Stimulated activated naive B cell treated with anti-CD40 and anti-IgM and Interleukin-4, amounts not matched to agents 10 μg/mL and 1 μg/mL and 100 μg/mL, for 72 hours (primary cell): ENCODE measurements around the gene ZNF428.

ENCODE experiments used
- ATAC-seq, 2 donors: fragments of 150-1000 bp; cut with Tn5 transposase; replicated peaks; 2 replicates each; pipeline ENCODE4 v1.10.0; 2021; ENCODE audit warnings: moderate library complexity in 1 of 2
- DNase-seq: peaks from one replicate; pipeline ENCODE4 v3.0.0; 2021
- H3K27ac Mint-ChIP-seq: one replicate; pipeline ENCODE4 v1.8.0; 2022; ENCODE audit warnings: mild to moderate bottlenecking, mixed read lengths
- H3K27me3 Mint-ChIP-seq, 2 donors: one replicate each; pipeline ENCODE4 v1.8.0; 2022; ENCODE audit warnings: mixed read lengths in 2 of 2
- H3K36me3 Mint-ChIP-seq, 2 donors: one replicate each; pipeline ENCODE4 v1.8.0; 2022; ENCODE audit warnings: mixed read lengths in 2 of 2, mild to moderate bottlenecking in 1 of 2
- H3K4me1 Mint-ChIP-seq, 2 donors: one replicate each; pipeline ENCODE4 v1.8.0; 2022; ENCODE audit warnings: mixed read lengths in 2 of 2, mild to moderate bottlenecking in 1 of 2
- H3K4me3 Mint-ChIP-seq, 2 donors: one replicate each; pipeline ENCODE4 v1.8.0; 2022; ENCODE audit warnings: mild to moderate bottlenecking in 2 of 2, mixed read lengths in 2 of 2, moderate library complexity in 1 of 2
- H3K9me3 Mint-ChIP-seq, 2 donors: one replicate each; pipeline ENCODE4 v1.8.0; 2022; ENCODE audit warnings: mixed read lengths in 2 of 2, mild to moderate bottlenecking in 1 of 2

ZNF428 gene

DNA sequence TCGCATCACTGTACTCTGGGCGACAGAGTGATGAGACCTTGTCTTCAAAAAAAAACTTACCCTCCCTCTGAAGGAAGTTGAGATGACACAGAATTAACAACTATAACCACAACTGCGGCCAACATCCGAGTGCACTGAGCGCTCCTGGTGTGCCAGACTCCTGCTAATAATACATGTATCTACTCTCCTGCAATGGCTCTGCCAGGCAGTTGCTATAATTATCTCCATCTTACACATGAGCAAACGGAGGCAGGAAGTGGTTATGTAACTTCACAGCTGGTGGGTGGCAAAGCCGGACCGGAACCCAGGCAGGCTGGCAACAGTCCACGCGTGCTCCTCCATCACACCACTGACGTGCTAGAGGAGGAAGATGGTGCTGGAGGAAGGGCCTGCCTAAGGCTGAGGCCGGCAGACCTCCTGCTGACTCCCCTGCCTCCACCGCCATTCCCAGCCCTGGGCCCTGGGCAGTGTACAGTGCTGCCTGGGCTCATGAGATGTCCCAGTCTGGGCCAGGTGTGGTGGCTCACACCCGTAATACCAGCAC, 56.7 kb downstream of the ZNF428 start:
- Mint-ChIP-seq H3K36me3 (peaks cover 22 to 37% of the 10 kb centered on the region in 2 donors), H3K27ac (peak overlapping the region; percentile 94), H3K4me3 (peak overlapping the region; percentile 50 to 62), H3K27me3 (no peaks in the 10 kb centered on the region), H3K9me3 (peaks cover 0 to 3% of the 10 kb centered on the region in 2 donors), H3K4me1 (peaks cover 41 to 64% of the 10 kb centered on the region in 2 donors)
- ATAC-seq = peak; percentile 88 to 90
- peak; percentile 63 for DNase-seq

DNA sequence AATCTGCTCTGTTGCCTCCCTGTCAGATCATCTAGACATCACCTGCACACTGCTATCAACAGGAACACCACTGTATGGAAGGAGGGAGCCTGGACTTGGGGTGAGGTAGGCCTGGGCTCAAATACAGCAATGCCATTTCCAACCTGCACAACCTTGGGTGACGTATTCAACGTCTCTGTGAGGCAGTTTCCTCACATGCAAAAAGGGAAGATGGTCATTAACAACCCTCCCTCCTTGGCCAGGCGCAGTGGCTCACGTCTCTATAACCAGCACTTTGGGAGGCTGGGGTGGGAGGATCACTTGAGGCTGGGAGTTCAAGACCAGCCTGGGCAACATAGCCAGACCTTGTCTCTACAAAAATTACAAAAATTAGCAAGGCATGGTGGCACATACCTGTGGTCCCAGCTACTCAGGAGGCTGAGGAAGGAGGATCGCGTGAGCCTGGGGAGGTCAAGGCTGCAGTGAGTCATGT, 57.2 kb downstream of the ZNF428 start:
- peaks cover 0 to 3% of the 10 kb centered on the region in 2 donors for H3K9me3 Mint-ChIP-seq
- no peaks in the 10 kb centered on the region for H3K27me3 Mint-ChIP-seq
- H3K4me1 Mint-ChIP-seq = peaks cover 41 to 64% of the 10 kb centered on the region in 2 donors
- DNase-seq = no peak
- H3K27ac Mint-ChIP-seq = peak overlapping the region; percentile 94
- peak; percentile 1 to 2 for ATAC-seq
- peak overlapping the region in 1 of 2 donors; percentile 43 for H3K4me3 Mint-ChIP-seq
- peaks cover 22 to 37% of the 10 kb centered on the region in 2 donors for H3K36me3 Mint-ChIP-seq

DNA sequence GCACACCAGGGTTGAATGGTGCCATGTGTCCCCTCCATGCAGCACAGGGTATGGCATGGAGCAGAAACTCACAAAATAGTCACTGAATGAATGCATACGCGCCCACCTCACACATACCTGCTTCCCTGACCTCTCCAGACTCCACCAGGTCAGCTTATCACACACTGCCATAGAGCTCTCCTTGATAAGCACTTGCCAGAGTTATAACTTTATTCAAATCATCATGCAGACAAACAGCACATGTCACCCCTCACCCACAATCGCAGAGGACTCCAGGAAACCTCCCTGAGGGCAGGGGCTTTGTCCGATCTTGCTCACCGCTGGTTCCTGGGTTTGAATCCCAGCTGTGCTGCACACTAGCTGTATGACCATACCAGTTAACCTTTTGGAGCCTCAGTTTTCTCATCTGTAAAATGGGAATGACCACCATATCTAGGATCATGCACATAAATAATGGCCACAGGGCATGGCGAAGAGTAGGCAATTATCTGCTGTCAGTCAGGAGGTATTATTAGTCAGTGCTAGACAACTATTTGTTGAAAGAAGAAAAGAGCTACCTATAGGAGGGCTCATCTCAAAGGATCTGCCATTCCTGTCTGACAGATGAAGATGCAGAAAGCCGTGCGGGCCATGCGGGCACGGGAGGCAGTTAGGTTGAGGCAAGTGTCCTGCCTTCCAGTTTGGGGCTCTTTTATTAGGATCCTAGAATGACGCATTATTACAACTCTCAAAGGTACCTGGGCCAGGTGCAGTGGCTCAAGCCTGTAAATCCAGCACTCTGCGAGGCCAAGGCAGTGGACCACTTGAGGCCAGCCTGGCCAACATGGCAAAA, 58.1 kb downstream of the ZNF428 start:
- H3K9me3 Mint-ChIP-seq = peaks cover 0 to 3% of the 10 kb centered on the region in 2 donors
- peaks cover 20 to 37% of the 10 kb centered on the region in 2 donors for H3K36me3 Mint-ChIP-seq
- no peak overlapping the region for H3K4me3 Mint-ChIP-seq
- ATAC-seq = no peak
- no peak for DNase-seq
- peak overlapping the region; percentile 59 for H3K27ac Mint-ChIP-seq
- peaks cover 39 to 58% of the 10 kb centered on the region in 2 donors for H3K4me1 Mint-ChIP-seq
- H3K27me3 Mint-ChIP-seq = no peaks in the 10 kb centered on the region

DNA sequence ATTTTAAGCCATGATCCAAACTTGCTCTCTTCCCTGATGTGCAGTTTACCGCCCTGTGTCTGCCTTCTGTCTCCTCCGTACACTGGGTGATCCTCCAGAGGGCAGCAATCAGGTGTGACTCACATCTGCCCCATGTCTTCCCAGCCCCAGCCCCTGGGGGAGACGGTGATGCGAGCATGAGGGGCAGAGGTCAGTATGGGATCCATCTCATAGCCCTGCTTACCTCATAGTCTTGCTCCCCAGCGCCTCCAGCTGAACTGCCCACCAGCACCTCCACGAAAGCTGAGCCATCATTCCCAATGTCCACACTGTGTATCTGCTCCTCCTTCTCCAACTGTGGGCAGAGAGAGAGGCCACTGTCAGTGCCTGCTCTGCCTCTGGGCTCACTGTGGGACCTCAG, 58.7 kb downstream of the ZNF428 start:
- no peak overlapping the region for H3K4me3 Mint-ChIP-seq
- peaks cover 20 to 37% of the 10 kb centered on the region in 2 donors for H3K36me3 Mint-ChIP-seq
- peaks cover 0 to 3% of the 10 kb centered on the region in 2 donors for H3K9me3 Mint-ChIP-seq
- DNase-seq (no peak), ATAC-seq (no peak)
- peaks cover 39 to 57% of the 10 kb centered on the region in 2 donors for H3K4me1 Mint-ChIP-seq
- H3K27me3 Mint-ChIP-seq = no peaks in the 10 kb centered on the region
- H3K27ac Mint-ChIP-seq = peak overlapping the region; percentile 59
